GM10248 (cell line): ENCODE measurements around the gene ZNF346.
A peak's percentile ranks its signal among the peaks of the same experiment; 100 is the strongest.

ENCODE experiments used
- CTCF ChIA-PET: fragments of 300-600 bp; sonication (Branson Sonifier 250); formaldehyde crosslinking; extraction: SDS; loops from one replicate; lab custom pipeline; 2021; ENCODE audit warnings: antibody characterized with exemption; lab: Yijun Ruan, JAX
- POLR2A ChIA-PET: fragments of 350-650 bp; sonication (Branson Sonifier 250); formaldehyde crosslinking; extraction: SDS; loops from one replicate; lab custom pipeline; 2020; ENCODE audit warnings: antibody characterized with exemption; lab: Yijun Ruan, JAX
- DNase-seq: peaks from one replicate; pipeline ENCODE4 v3.0.0; 2012; ENCODE audit errors: extremely low spot score
- TF ChIP-seq, protein P1 (sequence below): IDR thresholded peaks from 2 replicates; pipeline ENCODE4 v1.5.1; 2012; ENCODE audit warnings: mild to moderate bottlenecking, low read depth; ENCODE audit errors: extremely low read depth, missing control alignments, control extremely low read depth

ZNF346 gene

DNA sequence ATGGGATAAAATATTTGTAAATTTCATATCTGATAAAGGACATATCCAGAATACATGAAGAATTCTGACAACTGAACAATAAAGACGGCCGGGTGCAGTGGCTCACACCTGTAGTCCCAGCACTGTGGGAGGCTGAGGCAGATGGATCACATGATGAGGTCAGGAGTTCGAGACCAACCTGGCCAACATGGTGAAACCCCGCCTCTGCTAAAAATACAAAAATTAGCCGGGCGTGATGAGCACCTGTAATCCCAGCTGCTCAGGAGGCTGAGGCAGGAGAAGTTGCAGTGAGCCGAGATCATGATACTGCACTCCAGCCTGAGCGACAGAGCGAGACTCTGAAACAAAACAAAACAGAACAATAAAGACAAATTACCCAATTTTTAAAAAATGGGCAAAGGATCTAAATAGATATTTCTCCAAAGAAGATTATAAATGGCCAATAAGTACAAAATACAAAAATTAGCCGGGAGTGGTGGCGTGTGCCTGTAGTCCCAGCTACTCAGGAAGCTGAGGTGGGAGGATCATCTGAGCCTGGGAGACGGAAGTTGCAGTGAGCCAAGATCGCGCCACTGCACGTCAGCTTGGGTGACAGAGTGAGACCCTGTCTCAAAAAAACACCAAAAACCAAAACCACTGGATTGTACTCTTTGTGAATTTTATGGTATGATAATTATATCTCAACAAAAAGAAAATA lies 101.4 kb downstream of the ZNF346 start:
- ChIA-PET POLR2A (interaction anchor here (0.6 kb wide), 1 partner anchor 96 kb away, joined by 4 read pairs; no protein-coding TSS in a partner anchor), CTCF (interaction anchor here (1.1 to 1.5 kb wide), 3 partner anchors 11 to 280 kb away, joined by 3 to 14 read pairs (median 3); no protein-coding TSS in a partner anchor)
- DNase-seq = no peak
- TF ChIP-seq, protein P1, sequence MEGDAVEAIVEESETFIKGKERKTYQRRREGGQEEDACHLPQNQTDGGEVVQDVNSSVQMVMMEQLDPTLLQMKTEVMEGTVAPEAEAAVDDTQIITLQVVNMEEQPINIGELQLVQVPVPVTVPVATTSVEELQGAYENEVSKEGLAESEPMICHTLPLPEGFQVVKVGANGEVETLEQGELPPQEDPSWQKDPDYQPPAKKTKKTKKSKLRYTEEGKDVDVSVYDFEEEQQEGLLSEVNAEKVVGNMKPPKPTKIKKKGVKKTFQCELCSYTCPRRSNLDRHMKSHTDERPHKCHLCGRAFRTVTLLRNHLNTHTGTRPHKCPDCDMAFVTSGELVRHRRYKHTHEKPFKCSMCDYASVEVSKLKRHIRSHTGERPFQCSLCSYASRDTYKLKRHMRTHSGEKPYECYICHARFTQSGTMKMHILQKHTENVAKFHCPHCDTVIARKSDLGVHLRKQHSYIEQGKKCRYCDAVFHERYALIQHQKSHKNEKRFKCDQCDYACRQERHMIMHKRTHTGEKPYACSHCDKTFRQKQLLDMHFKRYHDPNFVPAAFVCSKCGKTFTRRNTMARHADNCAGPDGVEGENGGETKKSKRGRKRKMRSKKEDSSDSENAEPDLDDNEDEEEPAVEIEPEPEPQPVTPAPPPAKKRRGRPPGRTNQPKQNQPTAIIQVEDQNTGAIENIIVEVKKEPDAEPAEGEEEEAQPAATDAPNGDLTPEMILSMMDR = no peak

DNA sequence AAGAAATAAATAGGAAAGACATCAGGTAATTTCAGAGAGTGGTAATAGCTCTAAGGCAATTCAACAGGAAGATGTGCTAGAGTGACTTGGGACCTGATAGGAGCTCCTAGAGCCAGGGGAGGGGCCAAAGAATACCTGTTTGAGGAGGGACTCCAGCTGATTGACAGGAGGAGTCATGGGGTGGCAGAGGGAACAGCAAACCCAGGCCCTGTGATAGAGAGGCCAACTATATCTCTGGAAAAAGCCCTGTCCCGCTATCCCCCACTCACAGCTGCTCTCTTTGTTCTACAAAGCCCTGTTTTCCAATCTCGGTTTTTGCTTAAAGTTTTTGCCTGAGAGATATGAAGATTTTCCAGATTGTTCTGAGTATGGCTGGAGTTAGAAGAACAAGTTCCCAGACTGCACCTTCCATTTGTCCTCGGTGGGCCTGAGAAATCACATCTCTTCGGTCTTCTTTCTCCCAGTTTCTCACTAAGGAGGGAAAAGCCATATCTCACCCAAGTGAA lies 102.0 kb downstream of the ZNF346 start:
- POLR2A ChIA-PET = interaction anchor here (0.6 kb wide), 2 partner anchors 97 to 197 kb away, joined by 4 to 6 read pairs; no protein-coding TSS in a partner anchor
- CTCF ChIA-PET = interaction anchor here (1.1 to 1.5 kb wide), 3 partner anchors 12 to 280 kb away, joined by 3 to 14 read pairs (median 3); no protein-coding TSS in a partner anchor
- TF ChIP-seq, protein P1 = no peak

DNA sequence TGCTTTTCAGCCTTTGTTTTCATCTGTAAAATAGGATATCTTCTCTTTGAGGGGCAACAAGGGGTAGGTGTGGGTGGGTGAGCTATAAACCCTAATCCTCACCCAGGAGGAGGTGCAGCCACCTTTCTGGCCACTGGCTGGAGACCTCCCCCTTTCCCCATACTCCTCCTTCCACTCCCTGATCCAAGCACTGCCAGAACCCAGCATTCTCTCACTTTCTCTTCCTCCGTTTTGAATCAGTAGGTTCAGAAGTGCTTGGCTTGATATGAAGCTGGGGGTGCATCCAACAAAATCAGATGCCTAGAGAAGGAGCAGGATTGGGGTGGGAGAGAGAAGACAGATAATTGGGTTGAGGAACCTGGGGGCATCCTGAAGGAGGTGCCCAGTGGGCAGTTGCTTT lies 104.3 kb downstream of the ZNF346 start:
- POLR2A ChIA-PET = interaction anchor here (0.7 kb wide), 1 partner anchor 76 kb away, joined by 3 read pairs; no protein-coding TSS in a partner anchor
- no peak for DNase-seq
- CTCF ChIA-PET = interaction anchor here (0.7 to 2.4 kb wide), 6 partner anchors 9 to 328 kb away, joined by 3 to 25 read pairs (median 4); no protein-coding TSS in a partner anchor
- TF ChIP-seq, protein P1 = no peak

More for the DNA sequence above, 102.0 kb downstream of the ZNF346 start:
- DNase-seq = peak; percentile 54

DNA sequence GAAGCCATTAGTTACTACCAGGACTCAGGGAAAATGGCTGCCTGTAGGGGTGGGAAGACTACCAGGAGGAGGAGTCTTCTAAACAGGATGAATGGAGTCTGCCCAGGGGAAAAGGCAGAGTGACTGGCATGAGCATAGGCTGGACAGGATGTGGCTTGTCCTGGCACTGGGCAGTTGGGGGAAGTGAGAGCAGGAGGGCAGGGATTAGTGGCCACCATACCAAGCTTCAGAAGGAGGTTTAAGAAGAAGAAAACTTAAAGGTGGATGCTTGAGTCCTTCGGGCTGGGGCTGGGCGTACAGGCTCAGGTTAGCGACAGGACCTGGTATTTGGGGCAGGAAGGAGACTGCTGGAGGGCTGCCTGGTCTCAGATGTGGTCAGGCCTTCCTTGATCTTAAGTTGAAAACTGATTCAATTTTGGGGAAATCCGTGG lies 106.1 kb downstream of the ZNF346 start:
- CTCF ChIA-PET = interaction anchor here (1.0 to 3.8 kb wide), 6 partner anchors 10 to 180 kb away, joined by 4 to 26 read pairs (median 6); no protein-coding TSS in a partner anchor
- POLR2A ChIA-PET = no interaction called here
- TF ChIP-seq, protein P1 = no peak
- no peak for DNase-seq

DNA sequence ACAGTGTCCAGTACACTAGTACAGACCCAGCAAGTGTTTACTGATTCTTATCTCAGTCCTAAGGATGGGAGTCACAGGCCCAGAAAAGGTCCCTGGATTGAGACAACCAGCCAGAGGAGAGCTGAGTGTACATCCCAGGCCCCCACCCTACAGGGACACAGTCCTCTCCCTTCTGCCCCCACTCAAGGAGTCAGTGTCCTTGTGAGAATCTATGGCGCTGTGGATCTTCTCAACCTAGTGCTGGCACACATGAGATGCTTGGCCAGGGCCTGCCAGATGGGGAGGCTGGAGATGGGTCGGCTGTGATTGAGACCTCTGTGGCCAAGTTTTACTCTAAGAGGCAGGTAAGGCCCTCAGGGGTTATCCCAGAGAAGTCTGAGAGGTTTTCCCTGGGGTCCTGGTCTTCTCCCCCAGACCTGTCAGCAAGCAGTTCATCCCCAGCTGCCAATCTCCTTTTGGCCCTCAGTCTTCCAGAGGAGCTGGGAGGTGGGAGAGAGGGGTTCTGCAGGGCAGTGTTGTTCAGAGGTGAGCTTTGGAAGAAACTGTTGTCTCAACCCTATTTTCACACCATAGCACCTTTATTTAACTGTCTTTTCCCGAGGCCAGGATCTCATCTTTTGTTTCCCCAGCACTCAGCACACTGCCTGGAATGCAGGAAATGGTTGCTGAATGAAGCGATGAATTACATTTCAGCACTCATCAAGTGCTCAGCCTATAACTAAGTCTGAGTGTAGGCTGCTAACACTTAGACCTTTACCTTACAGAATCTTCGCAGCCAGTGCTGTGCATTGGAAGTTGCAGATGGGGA lies 107.9 kb downstream of the ZNF346 start:
- CTCF ChIA-PET = interaction anchor here (0.9 to 3.8 kb wide), 6 partner anchors 9 to 260 kb away, joined by 3 to 26 read pairs (median 3); no protein-coding TSS in a partner anchor
- TF ChIP-seq, protein P1 = no peak
- POLR2A ChIA-PET = no interaction called here
- DNase-seq = no peak
